Measurements from ENCODE around the gene PITPNM1. TPM values are rescaled to one million over a fixed set of nuclear protein-coding genes. Genes with fewer than 3 reads are reported as not detected.

PITPNM1 gene
- total and polyA plus RNA-seq, 2 donors = 21.6 to 57.2 TPM

DNA sequence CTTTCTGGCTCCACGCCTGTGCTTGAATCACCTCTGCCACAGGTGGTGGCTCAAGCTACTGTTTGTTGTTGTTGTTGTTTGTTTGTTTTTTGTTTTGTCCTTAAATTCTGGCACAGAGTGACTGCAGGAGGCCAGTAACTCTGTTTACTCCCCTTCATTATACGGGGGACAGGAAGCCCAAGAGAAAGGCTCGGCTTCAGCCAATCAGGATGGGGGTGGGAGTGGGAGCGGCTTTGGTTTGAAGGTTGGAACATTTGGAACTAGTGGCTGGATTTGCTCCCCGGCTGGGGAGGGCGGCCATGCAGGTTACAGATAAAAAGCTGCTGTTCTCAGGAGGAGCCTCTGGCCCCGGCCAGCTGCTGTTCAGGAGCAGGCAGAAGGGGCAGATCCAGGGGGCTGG, 37.8 kb upstream of the PITPNM1 start:
- no peaks in the 10 kb centered on the region for H3K9me3 ChIP-seq (ENCODE audit: control insufficient read depth in 2 of 2, insufficient read depth in 1 of 2, low read length in 1 of 2)
- no peak for DNase-seq (ENCODE audit: low read depth in 6 of 9, low spot score in 9 of 9)
- no peaks in the 10 kb centered on the region for H3K36me3 ChIP-seq (ENCODE audit: control insufficient read depth in 2 of 2, insufficient read depth in 2 of 2, low read length in 1 of 2)
- H3K27ac ChIP-seq (ENCODE audit: low read depth in 1 of 2, low read length in 1 of 2) = no peak overlapping the region
- H3K4me1 ChIP-seq (ENCODE audit: control insufficient read depth in 2 of 2, insufficient read depth in 2 of 2, low read length in 2 of 2) = no peaks in the 10 kb centered on the region
- H3K27me3 ChIP-seq (ENCODE audit: control insufficient read depth in 2 of 2, insufficient read depth in 1 of 2, low read length in 1 of 2) = peaks cover 0 to 5% of the 10 kb centered on the region in 2 donors
- 80% methylated on average over 7 of the region's 7 CpGs for WGBS
- H3K4me3 ChIP-seq (ENCODE audit: low read length in 2 of 2) = no peak overlapping the region

DNA sequence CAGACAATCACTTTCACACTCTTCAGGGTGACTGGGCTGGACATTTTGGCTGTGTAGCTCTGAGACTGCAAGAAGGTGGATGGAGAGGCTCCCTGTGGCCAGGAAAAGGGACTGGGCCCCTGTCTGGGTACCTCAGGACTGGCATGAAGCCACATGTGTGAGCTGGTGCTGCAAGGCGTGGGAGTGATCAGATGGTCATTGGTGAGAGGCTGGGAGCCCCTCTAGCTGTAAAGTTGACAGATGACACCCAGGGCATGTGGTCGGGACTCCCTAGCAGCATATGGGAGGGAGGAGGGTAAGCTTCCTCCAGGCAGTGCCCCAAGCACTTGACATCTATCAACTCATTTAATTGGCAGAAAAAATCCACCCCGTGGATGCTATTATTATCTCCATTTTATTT, 37.0 kb upstream of the PITPNM1 start:
- 87% methylated on average over 3 of the region's 3 CpGs for WGBS
- H3K27me3 ChIP-seq (ENCODE audit: control insufficient read depth in 2 of 2, insufficient read depth in 1 of 2, low read length in 1 of 2) = peaks cover 0 to 5% of the 10 kb centered on the region in 2 donors
- no peak for DNase-seq (ENCODE audit: low read depth in 6 of 9, low spot score in 9 of 9)
- H3K9me3 ChIP-seq (ENCODE audit: control insufficient read depth in 2 of 2, insufficient read depth in 1 of 2, low read length in 1 of 2) = no peaks in the 10 kb centered on the region
- H3K4me1 ChIP-seq (ENCODE audit: control insufficient read depth in 2 of 2, insufficient read depth in 2 of 2, low read length in 2 of 2) = no peaks in the 10 kb centered on the region
- H3K4me3 ChIP-seq (ENCODE audit: low read length in 2 of 2) = no peak overlapping the region
- H3K36me3 ChIP-seq (ENCODE audit: control insufficient read depth in 2 of 2, insufficient read depth in 2 of 2, low read length in 1 of 2) = no peaks in the 10 kb centered on the region
- H3K27ac ChIP-seq (ENCODE audit: low read depth in 1 of 2, low read length in 1 of 2) = no peak overlapping the region

DNA sequence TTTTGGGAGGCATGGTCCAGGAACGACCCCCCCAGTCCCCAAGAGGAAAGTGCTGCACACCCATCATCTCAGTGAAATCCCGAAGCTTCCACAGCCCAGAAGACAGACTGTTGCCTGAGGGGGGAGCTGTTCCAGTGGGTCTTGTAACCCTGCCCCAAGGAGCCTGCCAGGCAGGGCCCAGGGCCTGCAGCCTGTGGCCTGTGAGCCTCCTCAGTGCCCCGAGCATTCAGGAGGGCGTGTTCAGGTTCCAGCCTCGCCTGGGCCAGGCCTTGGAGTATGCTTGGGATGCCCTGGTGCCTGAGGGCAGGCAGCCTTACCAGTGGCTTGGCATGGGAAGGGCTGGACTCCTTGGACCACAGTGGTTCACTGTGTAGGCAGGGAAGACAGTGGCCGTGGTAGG, 36.0 kb upstream of the PITPNM1 start:
- no peaks in the 10 kb centered on the region for H3K4me1 ChIP-seq (ENCODE audit: control insufficient read depth in 2 of 2, insufficient read depth in 2 of 2, low read length in 2 of 2)
- H3K27me3 ChIP-seq (ENCODE audit: control insufficient read depth in 2 of 2, insufficient read depth in 1 of 2, low read length in 1 of 2) = peaks cover 0 to 5% of the 10 kb centered on the region in 2 donors
- H3K36me3 ChIP-seq (ENCODE audit: control insufficient read depth in 2 of 2, insufficient read depth in 2 of 2, low read length in 1 of 2) = no peaks in the 10 kb centered on the region
- H3K27ac ChIP-seq (ENCODE audit: low read depth in 1 of 2, low read length in 1 of 2) = no peak overlapping the region
- WGBS = 97% methylated on average over 6 of the region's 6 CpGs
- no peak overlapping the region for H3K4me3 ChIP-seq (ENCODE audit: low read length in 2 of 2)
- no peaks in the 10 kb centered on the region for H3K9me3 ChIP-seq (ENCODE audit: control insufficient read depth in 2 of 2, insufficient read depth in 1 of 2, low read length in 1 of 2)
- no peak for DNase-seq (ENCODE audit: low read depth in 6 of 9, low spot score in 9 of 9)

DNA sequence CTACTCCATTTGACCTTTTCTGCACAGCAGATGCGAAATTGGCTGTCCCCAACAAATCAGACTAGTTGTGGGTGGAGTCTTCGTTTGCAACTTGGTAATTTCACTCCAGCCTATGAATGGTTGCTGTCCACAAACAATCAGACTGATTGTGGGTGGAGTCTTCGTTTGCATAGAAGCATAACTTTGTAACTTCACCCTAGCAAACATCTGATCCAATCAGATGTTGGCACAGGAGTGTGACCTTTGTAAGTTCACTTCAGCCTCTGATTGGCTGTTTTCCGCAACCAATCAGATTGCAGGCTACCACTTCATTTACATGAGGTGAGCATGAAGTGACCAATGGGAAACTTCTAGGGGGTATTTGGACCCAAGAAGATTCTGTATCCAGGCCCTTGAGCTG, 34.4 kb upstream of the PITPNM1 start:
- Histone ChIP-seq H3K36me3 (ENCODE audit: control insufficient read depth in 2 of 2, insufficient read depth in 2 of 2, low read length in 1 of 2) (no peaks in the 10 kb centered on the region), H3K4me1 (ENCODE audit: control insufficient read depth in 2 of 2, insufficient read depth in 2 of 2, low read length in 2 of 2) (no peaks in the 10 kb centered on the region), H3K9me3 (ENCODE audit: control insufficient read depth in 2 of 2, insufficient read depth in 1 of 2, low read length in 1 of 2) (peaks cover 0 to 3% of the 10 kb centered on the region in 2 donors), H3K27me3 (ENCODE audit: control insufficient read depth in 2 of 2, insufficient read depth in 1 of 2, low read length in 1 of 2) (peaks cover 0 to 2% of the 10 kb centered on the region in 2 donors), H3K27ac (ENCODE audit: low read depth in 1 of 2, low read length in 1 of 2) (no peak overlapping the region), H3K4me3 (ENCODE audit: low read length in 2 of 2) (no peak overlapping the region)
- no peak for DNase-seq (ENCODE audit: low read depth in 6 of 9, low spot score in 9 of 9)
- WGBS = 95% methylated on average over 4 of the region's 4 CpGs

DNA sequence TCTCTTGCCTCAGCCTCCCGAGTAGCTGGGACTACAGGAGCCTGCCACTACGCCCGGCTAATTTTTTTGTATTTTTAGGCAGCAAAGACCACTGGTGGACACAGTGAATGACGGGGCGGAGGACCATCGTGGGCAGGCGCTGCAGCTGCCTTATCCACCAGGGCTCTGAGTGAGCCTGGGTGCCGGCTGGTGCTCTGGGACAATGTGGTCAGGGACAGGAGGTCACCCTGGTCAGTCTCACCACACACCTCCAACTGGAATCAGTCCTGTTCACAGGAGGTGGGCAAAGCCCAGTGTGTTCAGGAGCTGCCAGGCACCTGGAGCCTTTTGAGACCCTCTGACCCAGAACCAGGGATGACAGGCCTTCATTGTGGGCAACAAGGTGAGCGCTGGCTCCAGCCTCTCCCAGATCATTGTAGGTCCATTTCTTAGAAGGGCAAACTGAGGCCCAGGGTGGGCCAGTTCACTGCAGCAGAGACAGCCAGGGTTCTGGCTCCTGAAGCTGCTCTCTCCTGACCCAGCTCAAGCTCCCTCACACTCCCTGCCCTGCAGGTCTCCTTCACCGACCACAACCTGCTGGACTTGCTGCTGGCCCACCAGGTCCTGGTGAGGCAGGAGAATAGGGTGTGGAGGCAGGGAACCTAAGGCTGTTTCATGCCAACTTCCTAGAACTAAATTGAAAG, 33.8 kb upstream of the PITPNM1 start:
- H3K27ac ChIP-seq (ENCODE audit: low read depth in 1 of 2, low read length in 1 of 2) = no peak overlapping the region
- WGBS = 95% methylated on average over 10 of the region's 10 CpGs

DNA sequence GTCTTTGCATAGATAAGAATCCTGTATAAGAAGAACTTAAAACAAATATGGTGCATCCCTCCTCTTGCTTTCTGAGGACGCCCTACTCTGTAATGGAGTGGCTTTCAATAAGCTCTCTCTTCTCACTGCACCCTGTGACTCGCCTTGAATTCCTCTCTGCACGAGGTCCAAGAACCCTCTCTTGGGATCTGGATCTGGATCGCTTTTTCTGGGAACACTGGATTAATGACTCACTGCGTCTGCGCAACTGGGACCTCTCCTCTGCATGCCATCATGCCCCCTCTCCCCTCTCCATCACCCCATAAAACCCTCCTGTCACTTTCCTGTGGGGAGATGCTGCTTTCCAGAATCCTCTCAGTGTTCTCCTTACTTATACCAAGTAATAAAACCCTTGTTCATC, 33.1 kb upstream of the PITPNM1 start:
- Histone ChIP-seq H3K9me3 (ENCODE audit: control insufficient read depth in 2 of 2, insufficient read depth in 1 of 2, low read length in 1 of 2) (peaks cover 0 to 8% of the 10 kb centered on the region in 2 donors), H3K4me1 (ENCODE audit: control insufficient read depth in 2 of 2, insufficient read depth in 2 of 2, low read length in 2 of 2) (no peaks in the 10 kb centered on the region), H3K27me3 (ENCODE audit: control insufficient read depth in 2 of 2, insufficient read depth in 1 of 2, low read length in 1 of 2) (peaks cover 0 to 4% of the 10 kb centered on the region in 2 donors), H3K27ac (ENCODE audit: low read depth in 1 of 2, low read length in 1 of 2) (no peak overlapping the region), H3K4me3 (ENCODE audit: low read length in 2 of 2) (no peak overlapping the region), H3K36me3 (ENCODE audit: control insufficient read depth in 2 of 2, insufficient read depth in 2 of 2, low read length in 1 of 2) (no peaks in the 10 kb centered on the region)
- 91% methylated on average over 6 of the region's 6 CpGs for WGBS
- no peak for DNase-seq (ENCODE audit: low read depth in 6 of 9, low spot score in 9 of 9)

More for the DNA sequence above, 33.8 kb upstream of the PITPNM1 start:
- Histone ChIP-seq H3K36me3 (ENCODE audit: control insufficient read depth in 2 of 2, insufficient read depth in 2 of 2, low read length in 1 of 2) (no peaks in the 10 kb centered on the region), H3K4me3 (ENCODE audit: low read length in 2 of 2) (no peak overlapping the region), H3K4me1 (ENCODE audit: control insufficient read depth in 2 of 2, insufficient read depth in 2 of 2, low read length in 2 of 2) (no peaks in the 10 kb centered on the region), H3K9me3 (ENCODE audit: control insufficient read depth in 2 of 2, insufficient read depth in 1 of 2, low read length in 1 of 2) (peaks cover 0 to 3% of the 10 kb centered on the region in 2 donors), H3K27me3 (ENCODE audit: control insufficient read depth in 2 of 2, insufficient read depth in 1 of 2, low read length in 1 of 2) (peaks cover 0 to 2% of the 10 kb centered on the region in 2 donors)
- DNase-seq (ENCODE audit: low read depth in 6 of 9, low spot score in 9 of 9) = no peak

DNA sequence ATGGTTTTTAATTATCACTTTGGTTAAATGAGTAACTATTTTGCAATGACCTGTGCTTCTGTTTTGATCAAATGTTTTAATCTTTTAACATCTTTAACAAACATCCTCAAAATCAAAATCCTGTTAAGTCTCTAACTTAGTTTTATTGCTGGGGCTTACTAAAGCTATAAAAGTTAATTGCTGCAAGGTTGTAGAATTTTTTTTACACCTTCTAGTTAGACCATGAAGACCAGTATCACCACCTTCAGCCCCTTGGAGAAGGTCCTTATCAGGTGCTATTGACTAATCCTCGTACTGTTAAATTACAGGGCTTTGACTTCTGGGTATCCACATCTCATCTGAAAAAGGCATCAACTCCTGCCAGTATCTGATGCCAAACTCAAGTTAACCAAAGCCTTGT, 30.4 kb upstream of the PITPNM1 start:
- Histone ChIP-seq H3K27ac (ENCODE audit: low read depth in 1 of 2, low read length in 1 of 2) (no peak overlapping the region), H3K4me3 (ENCODE audit: low read length in 2 of 2) (no peak overlapping the region), H3K9me3 (ENCODE audit: control insufficient read depth in 2 of 2, insufficient read depth in 1 of 2, low read length in 1 of 2) (peaks cover 0 to 9% of the 10 kb centered on the region in 2 donors), H3K27me3 (ENCODE audit: control insufficient read depth in 2 of 2, insufficient read depth in 1 of 2, low read length in 1 of 2) (peaks cover 0 to 3% of the 10 kb centered on the region in 2 donors), H3K4me1 (ENCODE audit: control insufficient read depth in 2 of 2, insufficient read depth in 2 of 2, low read length in 2 of 2) (no peaks in the 10 kb centered on the region), H3K36me3 (ENCODE audit: control insufficient read depth in 2 of 2, insufficient read depth in 2 of 2, low read length in 1 of 2) (no peaks in the 10 kb centered on the region)
- no peak for DNase-seq (ENCODE audit: low read depth in 6 of 9, low spot score in 9 of 9)
- WGBS = 94% methylated on average over 1 of the region's 1 CpG

DNA sequence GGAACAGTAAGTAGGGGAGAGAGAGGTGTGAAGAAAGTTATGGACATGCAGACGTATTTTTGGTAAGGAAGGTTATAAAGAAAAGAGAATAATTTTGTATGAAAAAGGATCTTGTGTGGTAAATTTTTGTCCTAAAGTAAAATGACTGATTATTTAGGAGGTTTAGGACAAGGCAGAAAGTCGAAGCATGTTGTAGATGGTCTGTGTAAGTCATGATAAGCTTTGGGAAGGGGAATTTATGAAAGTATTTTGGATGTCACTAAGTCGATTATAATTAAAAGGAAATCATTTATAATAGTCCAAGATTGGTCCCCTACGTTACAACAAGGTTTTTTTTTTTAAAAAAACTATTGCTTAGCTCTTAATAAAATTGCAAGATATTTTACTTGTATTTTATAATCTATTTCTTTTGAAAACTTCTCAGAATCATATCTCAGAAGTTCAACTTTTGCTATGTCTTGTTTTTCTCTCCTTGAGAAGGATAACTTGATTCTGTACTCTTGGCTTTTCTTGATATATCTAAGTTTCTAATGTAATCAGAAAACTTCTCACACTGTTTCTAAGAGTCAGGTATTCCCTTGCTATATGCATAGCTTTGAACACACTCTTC, 29.0 kb upstream of the PITPNM1 start:
- WGBS = 44% methylated on average over 4 of the region's 4 CpGs
- no peaks in the 10 kb centered on the region for H3K4me1 ChIP-seq (ENCODE audit: control insufficient read depth in 2 of 2, insufficient read depth in 2 of 2, low read length in 2 of 2)
- peaks cover 0 to 15% of the 10 kb centered on the region in 2 donors for H3K27me3 ChIP-seq (ENCODE audit: control insufficient read depth in 2 of 2, insufficient read depth in 1 of 2, low read length in 1 of 2)
- DNase-seq (ENCODE audit: low read depth in 6 of 9, low spot score in 9 of 9) = no peak
- H3K9me3 ChIP-seq (ENCODE audit: control insufficient read depth in 2 of 2, insufficient read depth in 1 of 2, low read length in 1 of 2) = peaks cover 0 to 9% of the 10 kb centered on the region in 2 donors
- no peaks in the 10 kb centered on the region for H3K36me3 ChIP-seq (ENCODE audit: control insufficient read depth in 2 of 2, insufficient read depth in 2 of 2, low read length in 1 of 2)
- no peak overlapping the region for H3K4me3 ChIP-seq (ENCODE audit: low read length in 2 of 2)
- H3K27ac ChIP-seq (ENCODE audit: low read depth in 1 of 2, low read length in 1 of 2) = no peak overlapping the region

DNA sequence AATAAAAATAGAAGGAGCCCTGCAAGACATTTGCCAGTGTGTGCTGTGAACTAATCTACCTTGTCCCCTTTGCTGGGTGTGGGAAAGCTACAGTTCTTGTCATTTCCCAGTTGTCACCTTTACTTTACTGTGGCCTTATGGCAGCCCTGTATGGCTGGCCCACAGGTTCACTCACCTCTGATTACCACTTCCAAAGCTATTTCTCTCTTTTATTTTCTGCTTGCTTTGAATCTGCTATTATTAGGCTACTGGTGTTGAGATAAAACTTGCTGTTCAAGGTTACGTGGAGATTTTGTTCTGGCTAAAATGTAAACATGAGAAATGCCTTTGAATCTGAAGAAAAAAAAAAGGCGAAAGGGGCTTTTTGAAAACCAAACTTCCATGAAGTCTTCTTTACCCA, 27.7 kb upstream of the PITPNM1 start:
- Histone ChIP-seq H3K9me3 (ENCODE audit: control insufficient read depth in 2 of 2, insufficient read depth in 1 of 2, low read length in 1 of 2) (peaks cover 0 to 9% of the 10 kb centered on the region in 2 donors), H3K4me1 (ENCODE audit: control insufficient read depth in 2 of 2, insufficient read depth in 2 of 2, low read length in 2 of 2) (no peaks in the 10 kb centered on the region), H3K27ac (ENCODE audit: low read depth in 1 of 2, low read length in 1 of 2) (no peak overlapping the region), H3K36me3 (ENCODE audit: control insufficient read depth in 2 of 2, insufficient read depth in 2 of 2, low read length in 1 of 2) (no peaks in the 10 kb centered on the region), H3K27me3 (ENCODE audit: control insufficient read depth in 2 of 2, insufficient read depth in 1 of 2, low read length in 1 of 2) (peaks cover 3 to 15% of the 10 kb centered on the region in 2 donors), H3K4me3 (ENCODE audit: low read length in 2 of 2) (no peak overlapping the region)
- no peak for DNase-seq (ENCODE audit: low read depth in 6 of 9, low spot score in 9 of 9)
- 94% methylated on average over 2 of the region's 2 CpGs for WGBS
